HepG2 (cell line): ENCODE results near the gene TMC8. TPM values are rescaled to one million over a fixed set of nuclear protein-coding genes. Genes with fewer than 3 reads are reported as not detected.

Source experiments
- FOXM1 ChIP-seq: sonication (generic); formaldehyde crosslinking; IDR thresholded peaks from 2 replicates; pipeline ENCODE4 v1.5.0; 2020; ENCODE audit warnings: missing genetic modification reagents
- ISX ChIP-seq: sonication (generic); formaldehyde crosslinking; conservative IDR thresholded peaks from 2 replicates; pipeline ENCODE4 v1.5.0; 2020; ENCODE audit warnings: missing genetic modification reagents
- MZF1 ChIP-seq: sonication (generic); formaldehyde crosslinking; IDR thresholded peaks from 2 replicates; pipeline ENCODE4 v1.8.1; 2023; ENCODE audit warnings: mild to moderate bottlenecking, missing genetic modification reagents, borderline replicate concordance
- SMAD3 ChIP-seq: sonication (generic); formaldehyde crosslinking; IDR thresholded peaks from 2 replicates; pipeline ENCODE4 v1.4.0; 2020; ENCODE audit warnings: missing genetic modification reagents
- SSRP1 ChIP-seq: IDR thresholded peaks from 2 replicates; pipeline ENCODE4 v1.6.1; 2016; ENCODE audit warnings: control low read depth
- TBX3 ChIP-seq: fragments of 450-650 bp; IDR thresholded peaks from 2 replicates; pipeline ENCODE4 v1.6.1; 2017; ENCODE audit warnings: antibody characterized with exemption, mild to moderate bottlenecking, inconsistent platforms, borderline replicate concordance
- ZBTB1 ChIP-seq: sonication (generic); formaldehyde crosslinking; IDR thresholded peaks from 2 replicates; pipeline ENCODE4 v1.4.0; 2020; ENCODE audit warnings: missing genetic modification reagents, borderline replicate concordance
- ZBTB40 ChIP-seq, 2 experiments: fragments of 450-650 bp in 1 of 2; sonication (generic) in 1 of 2; formaldehyde crosslinking in 1 of 2; IDR thresholded peaks; 2 replicates each; pipeline versions ENCODE4 v1.6.1 to v1.8.0; 2016 to 2022; ENCODE audit warnings: antibody characterized with exemption in 1 of 2, mild to moderate bottlenecking in 1 of 2, missing genetic modification reagents in 1 of 2
- ZFP90 ChIP-seq: sonication (generic); formaldehyde crosslinking; IDR thresholded peaks from 2 replicates; pipeline ENCODE4 v1.8.0; 2022; ENCODE audit warnings: missing genetic modification reagents, mild to moderate bottlenecking, inconsistent platforms, borderline replicate concordance
- ZNF33A ChIP-seq: sonication (generic); formaldehyde crosslinking; IDR thresholded peaks from 2 replicates; pipeline ENCODE4 v1.5.1; 2020; ENCODE audit warnings: missing genetic modification reagents, mild to moderate bottlenecking, moderate library complexity, borderline replicate concordance
- ZNF501 ChIP-seq: sonication (generic); formaldehyde crosslinking; IDR thresholded peaks from 2 replicates; pipeline ENCODE4 v1.5.1; 2020; ENCODE audit warnings: mild to moderate bottlenecking, moderate library complexity, missing genetic modification reagents
- ZNF646 ChIP-seq: sonication (generic); formaldehyde crosslinking; IDR thresholded peaks from 2 replicates; pipeline ENCODE4 v1.9.0; 2021; ENCODE audit warnings: mild to moderate bottlenecking, missing genetic modification reagents
- polyA plus RNA-seq, 8 experiments: library from polyadenylated mRNA; depleted of rRNA in 3 of 8; stranded (reverse) in 7 of 8; unstranded in 1 of 8; fragments of >200 nt; fragmentation: Illumina TruSeq in 4 of 8; extraction: Trizol in 4 of 8; gene quantifications; 2 replicates each; pipeline versions ENCODE4 v1.2.1 to v1.2.3, GENCODE V29; 2011 to 2016; ENCODE audit warnings: low read depth in 4 of 8, missing spikeins in 1 of 8, mixed read lengths in 1 of 8; ENCODE audit not compliant: insufficient read depth in 1 of 8
- total RNA-seq, 5 experiments: library from RNA; depleted of rRNA; stranded (reverse); fragments of >200 nt; fragmentation: Illumina TruSeq; extraction: Trizol; gene quantifications; 2 replicates each; pipeline ENCODE4 v1.2.3, GENCODE V29; 2016; ENCODE audit warnings: low read depth in 1 of 5

The TMC8 gene
- total and polyA plus RNA-seq, 2 of the 13 experiments (the other 11 are each of a cell fraction or from before 2014, with no cell fraction given) = 0.53 to 7.8 TPM

- TF ChIP-seq ZBTB40 (IDR thresholded peaks at IDR 0.05) (no peak), ZBTB40 (CRISPR knock-in tag; IDR thresholded peaks at IDR 0.05) (no peak; the same call in 1 of the 2 replicates), ISX (CRISPR knock-in tag) (no peak; the same call in 1 of the 2 replicates), ZNF646 (CRISPR knock-in tag) (no peak), ZBTB1 (CRISPR knock-in tag) (no peak), TBX3 (no peak), MZF1 (CRISPR knock-in tag) (0 out of 2 replicates have a peak, but pooled peaks have one; percentile 17), ZNF501 (CRISPR knock-in tag) (peak; percentile 79; the same call in 1 of the 2 replicates), SMAD3 (CRISPR knock-in tag) (no peak), ZFP90 (peak; percentile 95), ZNF33A (CRISPR knock-in tag) (no peak; the same call in 1 of the 2 replicates), SSRP1 (CRISPR knock-in tag) (peak; percentile 76; the same call in 1 of the 2 replicates), FOXM1 (CRISPR knock-in tag) (0 out of 2 replicates have a peak, but pooled peaks have one; percentile 75)
Measured at GRCh38 chr17:78186692-78187595, 56.4 kb downstream of the TMC8 start, which contains the start of the genes AFMID and TK1 (continued).
